Forelimb muscle (tissue), 1 donor: Measurements from ENCODE around the gene OPRD1. TPM values are rescaled to one million over a fixed set of nuclear protein-coding genes. Genes with fewer than 3 reads are reported as not detected.

Experiments
- DNase-seq: peaks from one replicate; pipeline ENCODE4 v3.0.0-alpha.2; 2013; ENCODE audit warnings: low read depth
- polyA plus RNA-seq: library from polyadenylated mRNA; unstranded; fragments of 120-200 nt; gene quantifications from one replicate; pipeline ENCODE4 v1.2.1, GENCODE V29; 2013; ENCODE audit not compliant: insufficient read length

Gene OPRD1
- polyA plus RNA-seq, 1 donor = 0.67 TPM

- no peak for DNase-seq
These were observed 97.2 kb downstream of the OPRD1 start for GRCh38 chr1:28909198-28909597.

GRCh38 chr1:28910379-28911115 lies 98.6 kb downstream of the OPRD1 start:
- DNase-seq = no peak

- no peak for DNase-seq
These were observed 101.8 kb downstream of the OPRD1 start for GRCh38 chr1:28913786-28914227.

- DNase-seq = peak; percentile 77
These were observed 102.5 kb downstream of the OPRD1 start, which contains the start of gene EPB41 for GRCh38 chr1:28914228-28915030. Gene EPB41, plus strand, starts transcription at chr1:28914569. Its CDS starts 72,869 bp downstream, at chr1:28987438.

- no peak for DNase-seq
These were observed 103.3 kb downstream of the OPRD1 start for GRCh38 chr1:28915031-28915895.

GRCh38 chr1:28917757-28918118 lies 105.8 kb downstream of the OPRD1 start:
- DNase-seq = no peak

Other genes starting within 250 kb of the OPRD1 start
- gene RAB42, start 219.9 kb upstream of the OPRD1 start, polyA plus RNA-seq = 7.1 TPM
- gene TAF12, start 169.1 kb upstream of the OPRD1 start, polyA plus RNA-seq = 25.2 TPM
- not detected for gene RNU11, start 163.6 kb upstream of the OPRD1 start, polyA plus RNA-seq
- 10.3 TPM for gene GMEB1, start 143.4 kb upstream of the OPRD1 start, polyA plus RNA-seq
- 49.4 TPM for gene YTHDF2, start 75.2 kb upstream of the OPRD1 start, polyA plus RNA-seq
- gene EPB41, start 102.4 kb downstream of the OPRD1 start, polyA plus RNA-seq = 6.1 TPM